Lower leg skin (tissue), 3 donors: Measurements from ENCODE around the gene NUMB.

Source experiments
- POLR2A ChIP-seq, 2 donors: fragments of 450-650 bp; IDR thresholded peaks; one replicate each; pipeline ENCODE4 v1.6.1; 2016 to 2017; ENCODE audit warnings: antibody characterized with exemption in 2 of 2, mild to moderate bottlenecking in 1 of 2, moderate library complexity in 1 of 2
- TF ChIP-seq, protein P1 (sequence below), 3 donors: fragments of 450-650 bp; IDR thresholded peaks; one replicate each; pipeline ENCODE4 v1.5.1; 2016; ENCODE audit warnings: antibody characterized with exemption in 3 of 3, mild to moderate bottlenecking in 3 of 3, moderate library complexity in 2 of 3

DNA sequence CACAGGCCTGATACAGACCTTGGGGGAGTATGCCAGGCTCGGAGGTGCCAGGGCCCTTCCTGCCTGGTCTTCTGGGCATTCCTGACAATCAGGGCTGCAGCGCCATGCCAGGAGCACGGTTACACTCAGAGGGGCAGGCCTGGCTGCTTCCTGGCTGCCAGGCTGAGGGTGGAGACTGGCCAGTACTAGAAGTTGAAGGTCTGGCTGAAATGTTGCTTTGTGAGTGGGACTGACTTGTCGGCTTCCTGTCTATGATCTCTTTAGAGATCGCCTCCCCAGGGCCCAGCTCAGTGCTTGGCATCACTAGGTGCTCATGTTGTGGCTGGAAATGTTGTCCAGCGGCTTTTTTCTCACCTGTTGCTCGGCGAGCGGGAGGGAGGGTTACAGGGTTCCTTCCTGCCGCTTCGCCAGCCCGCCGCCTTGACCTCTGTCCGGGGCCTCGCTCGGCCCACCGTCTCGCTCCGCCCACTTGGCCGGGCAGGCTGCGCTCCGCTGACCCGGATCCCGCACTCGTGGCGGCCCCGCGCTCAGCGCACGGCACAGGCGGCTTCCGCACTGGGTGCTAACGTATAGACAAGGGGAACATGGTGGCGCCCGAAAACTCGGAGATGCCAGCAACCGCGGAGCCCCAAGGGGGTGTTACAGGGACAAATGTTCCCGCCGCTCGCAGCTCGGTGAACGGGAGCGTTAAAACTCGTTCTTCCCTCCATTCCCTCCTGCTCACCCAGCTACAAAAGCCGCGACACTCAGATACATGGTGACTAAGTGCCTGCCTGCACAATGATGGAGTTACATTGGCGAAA, 188.4 kb downstream of the NUMB start:
- TF ChIP-seq, protein P1, sequence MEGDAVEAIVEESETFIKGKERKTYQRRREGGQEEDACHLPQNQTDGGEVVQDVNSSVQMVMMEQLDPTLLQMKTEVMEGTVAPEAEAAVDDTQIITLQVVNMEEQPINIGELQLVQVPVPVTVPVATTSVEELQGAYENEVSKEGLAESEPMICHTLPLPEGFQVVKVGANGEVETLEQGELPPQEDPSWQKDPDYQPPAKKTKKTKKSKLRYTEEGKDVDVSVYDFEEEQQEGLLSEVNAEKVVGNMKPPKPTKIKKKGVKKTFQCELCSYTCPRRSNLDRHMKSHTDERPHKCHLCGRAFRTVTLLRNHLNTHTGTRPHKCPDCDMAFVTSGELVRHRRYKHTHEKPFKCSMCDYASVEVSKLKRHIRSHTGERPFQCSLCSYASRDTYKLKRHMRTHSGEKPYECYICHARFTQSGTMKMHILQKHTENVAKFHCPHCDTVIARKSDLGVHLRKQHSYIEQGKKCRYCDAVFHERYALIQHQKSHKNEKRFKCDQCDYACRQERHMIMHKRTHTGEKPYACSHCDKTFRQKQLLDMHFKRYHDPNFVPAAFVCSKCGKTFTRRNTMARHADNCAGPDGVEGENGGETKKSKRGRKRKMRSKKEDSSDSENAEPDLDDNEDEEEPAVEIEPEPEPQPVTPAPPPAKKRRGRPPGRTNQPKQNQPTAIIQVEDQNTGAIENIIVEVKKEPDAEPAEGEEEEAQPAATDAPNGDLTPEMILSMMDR (IDR thresholded peaks at IDR 0.05) = no peak
- TF ChIP-seq POLR2A (IDR thresholded peaks at IDR 0.05) = no peak
